Tibial nerve (tissue), 4 donors: ENCODE results near the gene CDX1. TPM values are rescaled to one million over a fixed set of nuclear protein-coding genes. Genes with fewer than 3 reads are reported as not detected.

Experiments
- DNase-seq, 2 donors: peaks; one replicate each; pipeline ENCODE4 v3.0.0-alpha.2; 2019; ENCODE audit warnings: low spot score in 2 of 2
- H3K27ac ChIP-seq, 4 donors: fragments of 200-600 bp; sonication (generic) in 3 of 4; one replicate each; pipeline ENCODE4 v1.5.1; 2017 to 2019; ENCODE audit warnings: mild to moderate bottlenecking in 1 of 4
- H3K27me3 ChIP-seq, 2 donors: fragments of 200-600 bp; sonication (generic) in 1 of 2; one replicate each; pipeline versions ENCODE4 v1.5.1 to v1.6.0; 2017 to 2019
- H3K36me3 ChIP-seq, 3 donors: fragments of 200-600 bp; sonication (generic); one replicate each; pipeline ENCODE4 v1.5.1; 2018 to 2019
- H3K4me1 ChIP-seq, 4 donors: fragments of 200-600 bp; sonication (generic) in 3 of 4; one replicate each; pipeline ENCODE4 v1.5.1; 2017 to 2019
- H3K4me3 ChIP-seq, 4 donors: fragments of 200-600 bp; sonication (generic) in 3 of 4; one replicate each; pipeline ENCODE4 v1.5.1; 2017 to 2019; ENCODE audit warnings: mild to moderate bottlenecking in 1 of 4, moderate library complexity in 1 of 4
- H3K9me3 ChIP-seq, 4 donors: fragments of 200-600 bp; sonication (generic) in 3 of 4; one replicate each; pipeline ENCODE4 v1.5.1; 2017 to 2019
- EP300 ChIP-seq, 2 donors: sonication (generic); formaldehyde crosslinking; IDR thresholded peaks; one replicate each; pipeline ENCODE4 v1.6.1; 2017; ENCODE audit warnings: antibody characterized with exemption in 2 of 2, mild to moderate bottlenecking in 1 of 2
- POLR2A ChIP-seq, 2 donors: fragments of 450-650 bp; IDR thresholded peaks; one replicate each; pipeline ENCODE4 v1.6.1; 2017; ENCODE audit warnings: antibody characterized with exemption in 2 of 2, mild to moderate bottlenecking in 2 of 2, moderate library complexity in 2 of 2
- WGBS, 2 donors: methylation state at CpG; one replicate each; pipeline ENCODE4 v1.1.5; 2018; 5-methylcytosine and 5-hydroxymethylcytosine counted together
- total RNA-seq, 4 donors: library from RNA; depleted of rRNA; stranded (reverse); fragments of >200 nt; gene quantifications; one replicate each; pipeline ENCODE4 v1.1.0, GENCODE V29; 2016
- TF ChIP-seq, protein P1 (sequence below), 5 experiments: fragments of 200-600 bp in 3 of 5; fragments of 450-650 bp in 2 of 5; sonication (generic) in 3 of 5; IDR thresholded peaks; one replicate each; pipeline ENCODE4 v1.5.1; 2016 to 2019; ENCODE audit warnings: antibody characterized with exemption in 5 of 5, mild to moderate bottlenecking in 3 of 5, moderate library complexity in 2 of 5

The CDX1 gene
- total RNA-seq, 4 donors from 2014 or later: 0.22 to 2.5 TPM; not detected in 2

GRCh38 chr5:150217873-150218692 lies 51.5 kb downstream of the CDX1 start:
- TF ChIP-seq EP300 (IDR thresholded peaks at IDR 0.05) (peak in 1 of 2 donors; percentile 42), POLR2A (IDR thresholded peaks at IDR 0.05) (peak in 1 of 2 donors; percentile 16)
- TF ChIP-seq, protein P1, sequence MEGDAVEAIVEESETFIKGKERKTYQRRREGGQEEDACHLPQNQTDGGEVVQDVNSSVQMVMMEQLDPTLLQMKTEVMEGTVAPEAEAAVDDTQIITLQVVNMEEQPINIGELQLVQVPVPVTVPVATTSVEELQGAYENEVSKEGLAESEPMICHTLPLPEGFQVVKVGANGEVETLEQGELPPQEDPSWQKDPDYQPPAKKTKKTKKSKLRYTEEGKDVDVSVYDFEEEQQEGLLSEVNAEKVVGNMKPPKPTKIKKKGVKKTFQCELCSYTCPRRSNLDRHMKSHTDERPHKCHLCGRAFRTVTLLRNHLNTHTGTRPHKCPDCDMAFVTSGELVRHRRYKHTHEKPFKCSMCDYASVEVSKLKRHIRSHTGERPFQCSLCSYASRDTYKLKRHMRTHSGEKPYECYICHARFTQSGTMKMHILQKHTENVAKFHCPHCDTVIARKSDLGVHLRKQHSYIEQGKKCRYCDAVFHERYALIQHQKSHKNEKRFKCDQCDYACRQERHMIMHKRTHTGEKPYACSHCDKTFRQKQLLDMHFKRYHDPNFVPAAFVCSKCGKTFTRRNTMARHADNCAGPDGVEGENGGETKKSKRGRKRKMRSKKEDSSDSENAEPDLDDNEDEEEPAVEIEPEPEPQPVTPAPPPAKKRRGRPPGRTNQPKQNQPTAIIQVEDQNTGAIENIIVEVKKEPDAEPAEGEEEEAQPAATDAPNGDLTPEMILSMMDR (IDR thresholded peaks at IDR 0.05): peak; percentile 86 to 97 (median 94)
- WGBS, 2 donors: 29 to 34% methylated on average over 10 of the region's 10 CpGs
- no peak overlapping the region for H3K4me3 ChIP-seq

DNA sequence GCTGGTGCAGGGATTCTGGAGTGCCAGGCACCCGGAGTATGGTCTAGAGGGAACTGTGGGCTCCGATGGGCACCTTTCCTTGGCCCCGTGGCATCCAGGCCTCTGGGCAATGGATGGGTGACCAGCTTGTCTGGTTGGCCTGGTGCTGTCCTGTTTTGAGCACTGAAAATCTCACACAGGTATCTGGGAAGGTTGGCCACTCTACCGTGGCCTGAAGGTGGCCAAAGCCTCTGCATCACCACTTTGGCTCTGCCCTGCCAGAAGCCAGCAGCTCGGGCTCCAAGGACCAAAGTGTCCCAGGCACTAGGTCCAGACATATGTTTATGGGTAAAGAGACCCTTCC lies 52.1 kb downstream of the CDX1 start:
- H3K9me3 ChIP-seq: no peaks in the 10 kb centered on the region
- H3K36me3 ChIP-seq: no peaks in the 10 kb centered on the region
- H3K4me1 ChIP-seq: peaks cover 0 to 16% (median 4%) of the 10 kb centered on the region in 4 donors
- no peaks in the 10 kb centered on the region for H3K27me3 ChIP-seq
- TF ChIP-seq POLR2A (IDR thresholded peaks at IDR 0.05): no peak
- TF ChIP-seq, protein P1 (IDR thresholded peaks at IDR 0.05): no peak
- TF ChIP-seq EP300 (IDR thresholded peaks at IDR 0.05): no peak
- H3K4me3 ChIP-seq: no peak overlapping the region
- no peak for DNase-seq
- 81 to 87% methylated on average over 5 of the region's 5 CpGs for WGBS, 2 donors
- H3K27ac ChIP-seq: no peak overlapping the region

More at GRCh38 chr5:150217873-150218692, 51.5 kb downstream of the CDX1 start:
- Histone ChIP-seq H3K27me3 (no peaks in the 10 kb centered on the region), H3K9me3 (no peaks in the 10 kb centered on the region), H3K4me1 (peaks cover 0 to 17% (median 4%) of the 10 kb centered on the region in 4 donors), H3K27ac (no peak overlapping the region), H3K36me3 (no peaks in the 10 kb centered on the region)
- DNase-seq: peak; percentile 67 to 79

- H3K9me3 ChIP-seq: no peaks in the 10 kb centered on the region
- H3K36me3 ChIP-seq: no peaks in the 10 kb centered on the region
- peaks cover 0 to 11% (median 4%) of the 10 kb centered on the region in 4 donors for H3K4me1 ChIP-seq
- TF ChIP-seq EP300 (IDR thresholded peaks at IDR 0.05) (no peak), POLR2A (IDR thresholded peaks at IDR 0.05) (no peak)
- TF ChIP-seq, protein P1 (IDR thresholded peaks at IDR 0.05): no peak
- DNase-seq: no peak
- H3K27me3 ChIP-seq: no peaks in the 10 kb centered on the region
- no peak overlapping the region for H3K27ac ChIP-seq
- no peak overlapping the region for H3K4me3 ChIP-seq
Measured at GRCh38 chr5:150219142-150219541, 52.6 kb downstream of the CDX1 start.

DNA sequence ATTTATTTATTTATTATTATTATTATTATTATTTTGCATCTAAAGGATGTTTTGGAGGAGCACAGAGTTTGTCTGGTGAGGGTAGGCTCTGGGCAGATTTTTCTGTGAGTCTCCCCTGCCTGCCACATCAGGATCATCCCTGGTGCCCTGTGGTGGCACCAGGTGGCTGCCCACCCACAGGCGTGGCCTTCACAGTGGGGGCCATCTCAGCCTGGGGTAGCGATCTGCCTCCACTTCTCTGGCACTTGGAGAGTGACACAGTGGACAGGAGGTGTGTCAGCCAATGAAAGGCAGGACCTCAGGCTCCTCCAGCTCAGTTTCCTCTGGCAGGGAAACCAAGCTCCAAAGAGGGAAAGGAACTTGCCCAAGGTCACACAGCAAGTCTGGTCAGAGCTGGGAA lies 53.3 kb downstream of the CDX1 start:
- no peak for DNase-seq
- Histone ChIP-seq H3K4me1 (peaks cover 0 to 5% (median 2%) of the 10 kb centered on the region in 4 donors), H3K27ac (no peak overlapping the region), H3K9me3 (no peaks in the 10 kb centered on the region), H3K27me3 (no peaks in the 10 kb centered on the region), H3K36me3 (no peaks in the 10 kb centered on the region), H3K4me3 (no peak overlapping the region)
- WGBS, 2 donors: 86 to 90% methylated on average over 1 to 2 of the region's 2 CpGs
- TF ChIP-seq EP300 (IDR thresholded peaks at IDR 0.05) (no peak), POLR2A (IDR thresholded peaks at IDR 0.05) (no peak)
- TF ChIP-seq, protein P1 (IDR thresholded peaks at IDR 0.05): no peak

DNA sequence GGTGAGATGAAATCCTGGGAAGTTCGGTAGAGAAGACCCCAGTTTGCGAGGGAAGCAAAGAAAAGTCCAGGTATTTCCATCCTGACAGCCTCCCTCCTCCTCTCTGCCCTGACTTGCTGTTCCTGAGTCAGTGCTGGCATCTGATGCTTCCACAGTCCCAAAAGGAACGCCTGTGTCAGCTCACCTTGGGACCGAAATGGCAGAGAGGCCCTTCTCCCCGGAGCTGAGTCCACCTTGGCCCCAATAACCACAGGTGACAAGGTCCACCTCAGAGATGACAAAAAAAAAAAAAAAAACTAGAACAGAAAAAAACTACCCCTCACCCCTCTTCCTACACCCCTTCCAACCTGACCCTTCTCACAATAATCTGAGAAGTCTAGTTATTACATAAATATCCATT lies 54.9 kb downstream of the CDX1 start:
- no peak for DNase-seq
- Histone ChIP-seq H3K9me3 (no peaks in the 10 kb centered on the region), H3K27me3 (no peaks in the 10 kb centered on the region), H3K4me3 (no peak overlapping the region), H3K36me3 (no peaks in the 10 kb centered on the region), H3K4me1 (peaks cover 0 to 5% (median 2%) of the 10 kb centered on the region in 4 donors), H3K27ac (no peak overlapping the region)
- TF ChIP-seq, protein P1 (IDR thresholded peaks at IDR 0.05): no peak
- TF ChIP-seq POLR2A (IDR thresholded peaks at IDR 0.05) (no peak), EP300 (IDR thresholded peaks at IDR 0.05) (no peak)
- WGBS, 2 donors: 90 to 91% methylated on average over 5 of the region's 5 CpGs
